ENCODE results near the gene MCC. TPM values are rescaled to one million over a fixed set of nuclear protein-coding genes. Genes with fewer than 3 reads are reported as not detected.

Gene MCC
- total and polyA plus RNA-seq, 9 donors = 29.8 to 262 (median 108) TPM

DNA sequence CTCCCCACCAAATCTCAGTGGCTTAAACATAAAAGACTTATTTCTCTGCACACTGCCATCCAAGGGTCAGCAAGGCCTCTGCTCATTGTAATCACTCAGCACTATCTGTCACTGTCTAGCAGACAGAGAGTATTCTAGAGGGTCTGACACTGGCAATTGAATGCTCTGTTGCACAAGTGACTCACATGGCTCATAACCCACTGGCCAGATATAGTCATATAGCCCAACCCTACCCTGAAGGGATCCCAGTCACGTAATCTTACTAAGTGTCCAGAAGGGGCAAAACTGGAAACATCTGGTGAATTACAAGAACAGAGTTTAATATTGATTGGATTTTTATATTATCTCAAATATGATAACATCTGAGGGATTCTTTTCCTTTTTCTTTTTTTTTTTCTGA, 134.2 kb downstream of the MCC start:
- Histone ChIP-seq H3K4me3 (no peak overlapping the region), H3K27ac (no peak overlapping the region), H3K9me3 (no peaks in the 10 kb centered on the region), H3K36me3 (no peaks in the 10 kb centered on the region), H3K4me1 (ENCODE audit: insufficient read depth) (no peaks in the 10 kb centered on the region), H3K27me3 (no peaks in the 10 kb centered on the region)
- WGBS, 3 donors = 35 to 95% (median 51%) methylated on average over 1 of the region's 1 CpG
- TF ChIP-seq POLR2A (IDR thresholded peaks at IDR 0.05) = no peak
- TF ChIP-seq EP300 (IDR thresholded peaks at IDR 0.05) = no peak
- TF ChIP-seq, protein P1, sequence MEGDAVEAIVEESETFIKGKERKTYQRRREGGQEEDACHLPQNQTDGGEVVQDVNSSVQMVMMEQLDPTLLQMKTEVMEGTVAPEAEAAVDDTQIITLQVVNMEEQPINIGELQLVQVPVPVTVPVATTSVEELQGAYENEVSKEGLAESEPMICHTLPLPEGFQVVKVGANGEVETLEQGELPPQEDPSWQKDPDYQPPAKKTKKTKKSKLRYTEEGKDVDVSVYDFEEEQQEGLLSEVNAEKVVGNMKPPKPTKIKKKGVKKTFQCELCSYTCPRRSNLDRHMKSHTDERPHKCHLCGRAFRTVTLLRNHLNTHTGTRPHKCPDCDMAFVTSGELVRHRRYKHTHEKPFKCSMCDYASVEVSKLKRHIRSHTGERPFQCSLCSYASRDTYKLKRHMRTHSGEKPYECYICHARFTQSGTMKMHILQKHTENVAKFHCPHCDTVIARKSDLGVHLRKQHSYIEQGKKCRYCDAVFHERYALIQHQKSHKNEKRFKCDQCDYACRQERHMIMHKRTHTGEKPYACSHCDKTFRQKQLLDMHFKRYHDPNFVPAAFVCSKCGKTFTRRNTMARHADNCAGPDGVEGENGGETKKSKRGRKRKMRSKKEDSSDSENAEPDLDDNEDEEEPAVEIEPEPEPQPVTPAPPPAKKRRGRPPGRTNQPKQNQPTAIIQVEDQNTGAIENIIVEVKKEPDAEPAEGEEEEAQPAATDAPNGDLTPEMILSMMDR (IDR thresholded peaks at IDR 0.05) = no peak
- intact Hi-C loops (cut with DNase I) = no loop called here
- no peak for DNase-seq

DNA sequence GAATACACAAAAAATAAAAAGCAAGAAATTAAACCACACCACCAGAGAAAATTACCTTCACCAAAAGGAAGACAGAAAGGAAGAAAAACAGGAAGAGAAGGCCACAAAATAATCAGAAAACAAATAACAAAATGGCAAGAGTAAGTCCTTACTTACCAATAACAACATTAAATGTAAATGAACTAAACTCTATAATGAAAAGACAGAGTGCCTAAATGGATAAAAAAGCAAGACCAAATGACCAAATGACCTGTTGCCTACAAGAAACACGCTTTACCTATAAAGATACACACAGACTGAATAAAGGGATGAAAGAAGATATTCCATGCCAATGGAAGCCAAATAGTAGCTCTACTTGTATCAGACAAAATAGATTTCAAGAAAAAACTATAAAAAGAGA, 140.7 kb downstream of the MCC start:
- H3K4me1 ChIP-seq (ENCODE audit: insufficient read depth) = no peaks in the 10 kb centered on the region
- WGBS, 3 donors = 94 to 100% (median 98%) methylated on average over 1 of the region's 1 CpG
- intact Hi-C loops (cut with DNase I) = no loop called here
- TF ChIP-seq, protein P1 (IDR thresholded peaks at IDR 0.05) = no peak
- TF ChIP-seq EP300 (IDR thresholded peaks at IDR 0.05) (no peak), POLR2A (IDR thresholded peaks at IDR 0.05) (no peak)
- no peaks in the 10 kb centered on the region for H3K9me3 ChIP-seq
- H3K27me3 ChIP-seq = no peaks in the 10 kb centered on the region
- no peak overlapping the region for H3K27ac ChIP-seq
- DNase-seq = no peak
- H3K4me3 ChIP-seq = no peak overlapping the region
- H3K36me3 ChIP-seq = no peaks in the 10 kb centered on the region

- Histone ChIP-seq H3K27me3 (no peaks in the 10 kb centered on the region), H3K9me3 (no peaks in the 10 kb centered on the region), H3K4me3 (no peak overlapping the region), H3K27ac (no peak overlapping the region), H3K36me3 (no peaks in the 10 kb centered on the region), H3K4me1 (ENCODE audit: insufficient read depth) (no peaks in the 10 kb centered on the region)
- DNase-seq = no peak
- 89 to 97% (median 97%) methylated on average over 5 of the region's 5 CpGs for WGBS, 3 donors
- intact Hi-C loops (cut with DNase I) = no loop called here
- TF ChIP-seq, protein P1 (IDR thresholded peaks at IDR 0.05) = no peak
- no peak for TF ChIP-seq EP300 (IDR thresholded peaks at IDR 0.05)
Observed at GRCh38 chr5:113344973-113345940, 143.0 kb downstream of the MCC start.

DNA sequence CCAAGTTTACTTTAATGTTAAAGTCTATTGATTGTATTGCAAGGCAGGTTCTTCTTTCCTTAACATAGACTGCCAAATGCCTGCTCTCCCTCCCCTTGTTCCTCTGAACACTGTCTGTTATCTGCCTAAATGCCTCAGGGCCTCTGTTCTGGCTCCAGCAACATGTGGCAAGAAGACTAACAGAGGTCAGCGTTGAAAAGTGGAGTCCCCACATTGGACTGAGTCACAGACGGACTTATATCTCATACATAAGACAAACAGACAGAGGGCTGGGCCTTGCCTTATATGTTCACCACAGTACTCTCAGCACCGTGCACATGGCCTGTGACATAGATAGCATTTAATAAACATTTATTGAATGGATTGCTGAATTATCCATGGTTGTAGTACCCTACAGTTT, 144.9 kb downstream of the MCC start:
- no peak for TF ChIP-seq POLR2A (IDR thresholded peaks at IDR 0.05)
- TF ChIP-seq, protein P1 (IDR thresholded peaks at IDR 0.05) = no peak
- no peak for TF ChIP-seq EP300 (IDR thresholded peaks at IDR 0.05)
- DNase-seq = no peak
- WGBS, 3 donors = 51 to 59% (median 58%) methylated on average over 3 of the region's 3 CpGs

More for the DNA sequence above, 144.9 kb downstream of the MCC start:
- Histone ChIP-seq H3K27ac (no peak overlapping the region), H3K4me1 (ENCODE audit: insufficient read depth) (peaks cover 3% of the 10 kb centered on the region), H3K9me3 (no peaks in the 10 kb centered on the region), H3K4me3 (no peak overlapping the region), H3K36me3 (no peaks in the 10 kb centered on the region), H3K27me3 (no peaks in the 10 kb centered on the region)
- intact Hi-C loops (cut with DNase I) = no loop called here

Data from ovary (tissue), 9 donors.